H9 (cell line): ENCODE measurements around the gene CREB1. TPM values are rescaled to one million over a fixed set of nuclear protein-coding genes. Genes with fewer than 3 reads are reported as not detected.

Source experiments
- DNase-seq: peaks from one replicate; pipeline ENCODE4 v3.0.0-alpha.2; 2017
- H2AFZ ChIP-seq: one replicate; pipeline ENCODE4 v1.6.1; 2013; ENCODE audit warnings: mild to moderate bottlenecking, low read length, control low read depth, moderate library complexity
- H2AK5ac ChIP-seq: 2 replicates; pipeline ENCODE4 v1.6.1; 2013; ENCODE audit warnings: low read length, control low read depth, mixed read lengths; ENCODE audit not compliant: insufficient read length
- H2BK120ac ChIP-seq: one replicate; pipeline ENCODE4 v1.6.1; 2013; ENCODE audit warnings: low read depth, mild to moderate bottlenecking, low read length, control low read depth, inconsistent platforms; ENCODE audit not compliant: poor library complexity, severe bottlenecking
- H2BK12ac ChIP-seq: 2 replicates; pipeline ENCODE4 v1.6.1; 2013; ENCODE audit warnings: low read length, control low read depth, mixed read lengths, low read depth; ENCODE audit not compliant: insufficient read length
- H2BK15ac ChIP-seq: 2 replicates; pipeline ENCODE4 v1.6.1; 2013; ENCODE audit warnings: low read depth, low read length, control low read depth
- H2BK20ac ChIP-seq: one replicate; pipeline ENCODE4 v1.6.1; 2013; ENCODE audit warnings: low read depth, mild to moderate bottlenecking, low read length, control low read depth, inconsistent platforms; ENCODE audit not compliant: poor library complexity, severe bottlenecking
- H2BK5ac ChIP-seq: 2 replicates; pipeline ENCODE4 v1.6.1; 2013; ENCODE audit warnings: low read length, control low read depth, mixed read lengths; ENCODE audit not compliant: insufficient read length
- H3K14ac ChIP-seq: 2 replicates; pipeline ENCODE4 v1.6.1; 2013; ENCODE audit warnings: low read length, control low read depth; ENCODE audit not compliant: insufficient read depth
- H3K18ac ChIP-seq: 2 replicates; pipeline ENCODE4 v1.6.1; 2013; ENCODE audit warnings: low read depth, mild to moderate bottlenecking, mixed read lengths, low read length, control low read depth; ENCODE audit not compliant: insufficient read length
- H3K23ac ChIP-seq: 2 replicates; pipeline ENCODE4 v1.6.1; 2013; ENCODE audit warnings: low read length, control low read depth, mixed read lengths, low read depth; ENCODE audit not compliant: insufficient read length
- H3K23me2 ChIP-seq: 2 replicates; pipeline ENCODE4 v1.6.1; 2013; ENCODE audit warnings: low read depth, mild to moderate bottlenecking, mixed read lengths, low read length, control low read depth; ENCODE audit not compliant: insufficient read length, poor library complexity, severe bottlenecking
- H3K27ac ChIP-seq: 2 replicates; pipeline ENCODE4 v1.5.1; 2013; ENCODE audit warnings: low read length, control low read depth, mixed read lengths, low read depth; ENCODE audit not compliant: insufficient read length
- H3K27me3 ChIP-seq: 2 replicates; pipeline ENCODE4 v1.6.1; 2013; ENCODE audit warnings: low read length, control low read depth, inconsistent platforms; ENCODE audit not compliant: insufficient read depth
- H3K4ac ChIP-seq: 2 replicates; pipeline ENCODE4 v1.6.1; 2013; ENCODE audit warnings: low read depth, mild to moderate bottlenecking, control low read depth, inconsistent platforms, low read length, moderate library complexity
- H3K4me1 ChIP-seq: 2 replicates; pipeline ENCODE4 v1.6.1; 2013; ENCODE audit warnings: low read length, control low read depth, inconsistent platforms; ENCODE audit not compliant: insufficient read depth
- H3K4me2 ChIP-seq: 2 replicates; pipeline ENCODE4 v1.6.1; 2013; ENCODE audit warnings: low read length, control low read depth, mixed read lengths; ENCODE audit not compliant: insufficient read length, insufficient read depth
- H3K56ac ChIP-seq: 2 replicates; pipeline ENCODE4 v1.6.1; 2013; ENCODE audit warnings: low read depth, mild to moderate bottlenecking, mixed read lengths, low read length, control low read depth; ENCODE audit not compliant: insufficient read length
- H3K79me1 ChIP-seq: 2 replicates; pipeline ENCODE4 v1.6.1; 2013; ENCODE audit warnings: low read depth, mild to moderate bottlenecking, moderate library complexity, low read length, control low read depth, inconsistent platforms; ENCODE audit not compliant: insufficient read depth, poor library complexity, severe bottlenecking
- H3K79me2 ChIP-seq: 2 replicates; pipeline ENCODE4 v1.6.1; 2013; ENCODE audit warnings: low read length, control low read depth, inconsistent platforms; ENCODE audit not compliant: insufficient read depth
- H3K9ac ChIP-seq: 2 replicates; pipeline ENCODE4 v1.6.1; 2013; ENCODE audit warnings: low read length, control low read depth, mixed read lengths; ENCODE audit not compliant: insufficient read length; ENCODE audit errors: extremely low read depth
- H3K9me3 ChIP-seq: one replicate; pipeline ENCODE4 v1.6.1; 2013; ENCODE audit warnings: low read depth, low read length, inconsistent platforms; ENCODE audit not compliant: control insufficient read depth
- H3T11ph ChIP-seq: one replicate; pipeline ENCODE4 v1.6.1; 2013; ENCODE audit warnings: mild to moderate bottlenecking, low read length, control low read depth, inconsistent platforms
- H4K20me1 ChIP-seq: one replicate; pipeline ENCODE4 v1.6.1; 2013; ENCODE audit not compliant: control insufficient read depth, insufficient read length, insufficient read depth
- H4K5ac ChIP-seq: 2 replicates; pipeline ENCODE4 v1.6.1; 2013; ENCODE audit warnings: low read depth, mild to moderate bottlenecking, mixed read lengths, low read length, control low read depth; ENCODE audit not compliant: insufficient read length
- H4K8ac ChIP-seq: replicated peaks from 2 replicates; pipeline ENCODE4 v1.6.1; 2013; ENCODE audit warnings: low read length, control low read depth, mixed read lengths, low read depth; ENCODE audit not compliant: insufficient read length
- H4K91ac ChIP-seq: 2 replicates; pipeline ENCODE4 v1.6.1; 2013; ENCODE audit warnings: low read depth, mild to moderate bottlenecking, moderate library complexity, mixed read lengths, low read length, control low read depth; ENCODE audit not compliant: insufficient read length
- H3K27ac Mint-ChIP-seq, 3 experiments: 2 replicates in 2 of 3; 3 replicates in 1 of 3; pipeline ENCODE4 v1.8.0; 2020 to 2021; ENCODE audit warnings: mixed read lengths in 3 of 3, mild to moderate bottlenecking in 1 of 3, moderate library complexity in 1 of 3
- H3K27me3 Mint-ChIP-seq: 2 replicates; pipeline ENCODE4 v1.8.0; 2021; ENCODE audit warnings: low read depth, mild to moderate bottlenecking, moderate library complexity, mixed read lengths
- H3K36me3 Mint-ChIP-seq, 3 experiments: 2 replicates in 2 of 3; 3 replicates in 1 of 3; pipeline ENCODE4 v1.8.0; 2020 to 2021; ENCODE audit warnings: low read depth in 3 of 3, mixed read lengths in 3 of 3; ENCODE audit not compliant: insufficient read depth in 1 of 3
- H3K4me1 Mint-ChIP-seq, 2 experiments: 2 replicates each; pipeline ENCODE4 v1.8.0; 2020; ENCODE audit warnings: mixed read lengths in 2 of 2
- H3K4me3 Mint-ChIP-seq, 2 experiments: 2 replicates in 1 of 2; 3 replicates in 1 of 2; pipeline ENCODE4 v1.8.0; 2020 to 2021; ENCODE audit warnings: mild to moderate bottlenecking in 2 of 2, mixed read lengths in 2 of 2, moderate library complexity in 1 of 2
- H3K9me3 Mint-ChIP-seq, 2 experiments: 2 replicates in 1 of 2; 3 replicates in 1 of 2; pipeline ENCODE4 v1.8.0; 2020; ENCODE audit warnings: mild to moderate bottlenecking in 2 of 2, mixed read lengths in 2 of 2, moderate library complexity in 1 of 2
- CTCF ChIP-seq: fragments of 200-600 bp; sonication (generic); conservative IDR thresholded peaks from 3 replicates; pipeline ENCODE4 v1.8.0; 2021; ENCODE audit warnings: antibody characterized with exemption, mild to moderate bottlenecking
- WGBS: extraction: QIAGEN DNeasy Blood & Tissue Kit; methylation state at CpG from one replicate; pipeline ENCODE4 v1.1.7; 2013; ENCODE audit warnings: missing lambda C conversion rate, low lambda C conversion rate, mixed read lengths; ENCODE audit not compliant: insufficient read length; ENCODE audit errors: extremely low coverage; 5-methylcytosine and 5-hydroxymethylcytosine counted together
- total RNA-seq: library from RNA; stranded (reverse); gene quantifications from 2 replicates; pipeline ENCODE4 v1.2.1, GENCODE V29; 2021

Gene CREB1
- total RNA-seq, 1 experiment from 2014 or later = 103 TPM

GRCh38 chr2:207624185-207625013 lies 94.6 kb downstream of the CREB1 start:
- no peak overlapping the region for H3K4ac ChIP-seq
- peak overlapping the region; percentile 61 to 89 (median 65); a peak in 4 of 7 replicates for H3K27ac Mint-ChIP-seq
- DNase-seq = peak; percentile 61
- H4K20me1 ChIP-seq = no peaks in the 10 kb centered on the region
- peak overlapping the region; percentile 57 for H3K9ac ChIP-seq
- H3K4me2 ChIP-seq = peak overlapping the region; percentile 76
- H3K56ac ChIP-seq = no peak overlapping the region
- H3K4me3 Mint-ChIP-seq = peak overlapping the region; percentile 86 to 92
- no peak overlapping the region for H3T11ph ChIP-seq
- H2BK12ac ChIP-seq = no peak overlapping the region
- H3K9me3 ChIP-seq = no peaks in the 10 kb centered on the region
- H3K27me3 ChIP-seq = no peaks in the 10 kb centered on the region
- no peak overlapping the region for H3K27ac ChIP-seq
- no peak overlapping the region for H2BK5ac ChIP-seq
- no peak overlapping the region for H4K91ac ChIP-seq
- no peak overlapping the region for H4K5ac ChIP-seq
- no peak overlapping the region for H2AFZ ChIP-seq
- no peaks in the 10 kb centered on the region for H3K9me3 Mint-ChIP-seq
- no peaks in the 10 kb centered on the region; the same call in 1 of the 2 replicates for H3K4me1 ChIP-seq
- no peak overlapping the region for H4K8ac ChIP-seq
- H3K23me2 ChIP-seq = peaks cover 16% of the 10 kb centered on the region
- peak overlapping the region; percentile 59; the same call in 1 of the 2 replicates for H3K14ac ChIP-seq
- peaks cover 25 to 46% (median 45%) of the 10 kb centered on the region in 3 experiments; a peak in 6 of 7 replicates for H3K36me3 Mint-ChIP-seq
- no peak overlapping the region for H2AK5ac ChIP-seq
- no peak overlapping the region for H2BK120ac ChIP-seq
- peak overlapping the region; percentile 39 for H3K18ac ChIP-seq
- no peak overlapping the region for H2BK15ac ChIP-seq
- WGBS = no CpG with 5 or more reads among the region's 47 CpGs
- no peaks in the 10 kb centered on the region for H3K27me3 Mint-ChIP-seq
- H3K23ac ChIP-seq = no peak overlapping the region
- H3K79me2 ChIP-seq = no peaks in the 10 kb centered on the region
- H3K79me1 ChIP-seq = no peaks in the 10 kb centered on the region
- peaks cover 6 to 16% of the 10 kb centered on the region in 2 experiments for H3K4me1 Mint-ChIP-seq
- H2BK20ac ChIP-seq = no peak overlapping the region
- no peak for TF ChIP-seq CTCF
